ENCODE data around the gene GTPBP10.

GTPBP10 gene

GRCh38 chr7:90309872-90310271 is 36.6 kb upstream of the GTPBP10 start:
- no peak for TF ChIP-seq CTCF (IDR thresholded peaks at IDR 0.05; ENCODE audit: borderline replicate concordance, extremely low read depth, low read length, poor library complexity, severe bottlenecking)
- TF ChIP-seq EZH2 (IDR thresholded peaks at IDR 0.05; ENCODE audit: borderline replicate concordance, low read depth, low read length, severe bottlenecking): no peak
- H3K27me3 ChIP-seq (ENCODE audit: insufficient read depth, low read length, poor library complexity): no peaks in the 10 kb centered on the region
- H3K9ac ChIP-seq (ENCODE audit: low read depth, low read length): no peak overlapping the region
- H4K20me1 ChIP-seq (ENCODE audit: insufficient read depth, low read length): no peaks in the 10 kb centered on the region
- no peak overlapping the region for H3K27ac ChIP-seq (ENCODE audit: low read length)
- no peak overlapping the region for H3K4me2 ChIP-seq (ENCODE audit: insufficient read depth, low read length)
- no peaks in the 10 kb centered on the region for H3K79me2 ChIP-seq (ENCODE audit: insufficient read depth, low read length)
- no peaks in the 10 kb centered on the region for H3K9me3 ChIP-seq (ENCODE audit: insufficient read depth, low read length, severe bottlenecking)
- DNase-seq: no peak
- no peak overlapping the region for H3K4me3 ChIP-seq (ENCODE audit: low read depth in 1 of 2, low read length in 2 of 2)
- no peaks in the 10 kb centered on the region for H3K4me1 ChIP-seq (ENCODE audit: insufficient read depth, low read length)
- no peaks in the 10 kb centered on the region for H3K36me3 ChIP-seq (ENCODE audit: insufficient read depth, low read length)
- ATAC-seq (ENCODE audit: insufficient read depth, low read depth): no peak
- H2AFZ ChIP-seq (ENCODE audit: low read depth, low read length): no peak overlapping the region

- Histone ChIP-seq H3K27ac (ENCODE audit: low read length) (no peak overlapping the region), H4K20me1 (ENCODE audit: insufficient read depth, low read length) (no peaks in the 10 kb centered on the region), H3K9ac (ENCODE audit: low read depth, low read length) (no peak overlapping the region), H3K79me2 (ENCODE audit: insufficient read depth, low read length) (no peaks in the 10 kb centered on the region), H3K4me2 (ENCODE audit: insufficient read depth, low read length) (no peak overlapping the region), H3K4me3 (ENCODE audit: low read depth in 1 of 2, low read length in 2 of 2) (no peak overlapping the region), H3K4me1 (ENCODE audit: insufficient read depth, low read length) (no peaks in the 10 kb centered on the region), H3K36me3 (ENCODE audit: insufficient read depth, low read length) (no peaks in the 10 kb centered on the region), H2AFZ (ENCODE audit: low read depth, low read length) (no peak overlapping the region), H3K27me3 (ENCODE audit: insufficient read depth, low read length, poor library complexity) (no peaks in the 10 kb centered on the region), H3K9me3 (ENCODE audit: insufficient read depth, low read length, severe bottlenecking) (no peaks in the 10 kb centered on the region)
- no peak for DNase-seq
- TF ChIP-seq CTCF (IDR thresholded peaks at IDR 0.05; ENCODE audit: borderline replicate concordance, extremely low read depth, low read length, poor library complexity, severe bottlenecking): no peak
- no peak for TF ChIP-seq EZH2 (IDR thresholded peaks at IDR 0.05; ENCODE audit: borderline replicate concordance, low read depth, low read length, severe bottlenecking)
- ATAC-seq (ENCODE audit: insufficient read depth, low read depth): no peak
Measured at GRCh38 chr7:90311175-90311574, 35.3 kb upstream of the GTPBP10 start.

GRCh38 chr7:90312745-90313144 is 33.8 kb upstream of the GTPBP10 start:
- Histone ChIP-seq H3K9ac (ENCODE audit: low read depth, low read length) (no peak overlapping the region), H4K20me1 (ENCODE audit: insufficient read depth, low read length) (no peaks in the 10 kb centered on the region), H3K27ac (ENCODE audit: low read length) (no peak overlapping the region), H3K9me3 (ENCODE audit: insufficient read depth, low read length, severe bottlenecking) (no peaks in the 10 kb centered on the region), H2AFZ (ENCODE audit: low read depth, low read length) (no peak overlapping the region), H3K36me3 (ENCODE audit: insufficient read depth, low read length) (no peaks in the 10 kb centered on the region), H3K4me3 (ENCODE audit: low read depth in 1 of 2, low read length in 2 of 2) (no peak overlapping the region), H3K4me2 (ENCODE audit: insufficient read depth, low read length) (no peak overlapping the region), H3K27me3 (ENCODE audit: insufficient read depth, low read length, poor library complexity) (no peaks in the 10 kb centered on the region), H3K4me1 (ENCODE audit: insufficient read depth, low read length) (no peaks in the 10 kb centered on the region), H3K79me2 (ENCODE audit: insufficient read depth, low read length) (no peaks in the 10 kb centered on the region)
- DNase-seq (no peak), ATAC-seq (ENCODE audit: insufficient read depth, low read depth) (no peak)
- no peak for TF ChIP-seq EZH2 (IDR thresholded peaks at IDR 0.05; ENCODE audit: borderline replicate concordance, low read depth, low read length, severe bottlenecking)
- TF ChIP-seq CTCF (IDR thresholded peaks at IDR 0.05; ENCODE audit: borderline replicate concordance, extremely low read depth, low read length, poor library complexity, severe bottlenecking): no peak

- Histone ChIP-seq H4K20me1 (ENCODE audit: insufficient read depth, low read length) (no peaks in the 10 kb centered on the region), H3K79me2 (ENCODE audit: insufficient read depth, low read length) (no peaks in the 10 kb centered on the region), H2AFZ (ENCODE audit: low read depth, low read length) (no peak overlapping the region), H3K27ac (ENCODE audit: low read length) (no peak overlapping the region), H3K4me3 (ENCODE audit: low read depth in 1 of 2, low read length in 2 of 2) (no peak overlapping the region), H3K27me3 (ENCODE audit: insufficient read depth, low read length, poor library complexity) (no peaks in the 10 kb centered on the region), H3K4me2 (ENCODE audit: insufficient read depth, low read length) (no peak overlapping the region), H3K4me1 (ENCODE audit: insufficient read depth, low read length) (no peaks in the 10 kb centered on the region), H3K9me3 (ENCODE audit: insufficient read depth, low read length, severe bottlenecking) (no peaks in the 10 kb centered on the region), H3K9ac (ENCODE audit: low read depth, low read length) (no peak overlapping the region), H3K36me3 (ENCODE audit: insufficient read depth, low read length) (no peaks in the 10 kb centered on the region)
- ATAC-seq (ENCODE audit: insufficient read depth, low read depth) (no peak), DNase-seq (no peak)
- no peak for TF ChIP-seq CTCF (IDR thresholded peaks at IDR 0.05; ENCODE audit: borderline replicate concordance, extremely low read depth, low read length, poor library complexity, severe bottlenecking)
- TF ChIP-seq EZH2 (IDR thresholded peaks at IDR 0.05; ENCODE audit: borderline replicate concordance, low read depth, low read length, severe bottlenecking): no peak
Measured at GRCh38 chr7:90313907-90314306, 32.6 kb upstream of the GTPBP10 start.
